Measurements from ENCODE around the gene COLEC12.

The COLEC12 gene

DNA sequence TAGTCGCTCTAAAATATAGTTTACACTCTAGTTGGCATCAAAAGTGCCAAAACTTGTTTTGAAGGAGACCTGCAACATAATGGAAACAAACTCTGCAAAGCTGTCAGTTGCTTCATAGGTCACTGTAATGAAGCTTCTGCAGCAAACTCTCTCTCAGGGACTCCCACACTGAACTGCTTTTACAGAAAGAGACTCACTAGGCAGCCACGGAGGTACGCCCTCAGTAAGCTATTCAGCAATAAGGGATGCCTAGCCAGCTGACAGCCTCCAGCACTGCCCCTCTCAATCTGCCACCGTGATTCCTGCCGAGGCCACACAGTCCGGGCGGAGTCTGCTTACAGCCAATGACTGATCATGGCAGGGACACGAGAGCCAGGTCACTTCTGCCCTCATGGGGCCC is 51.1 kb downstream of the COLEC12 start:
- TF ChIP-seq CTCF (IDR thresholded peaks at IDR 0.05; ENCODE audit: low read depth, low read length, missing control alignments), result no peak
- no peak for DNase-seq (ENCODE audit: extremely low read depth, low read depth)
- no peak overlapping the region for H3K4me3 ChIP-seq (replicated peaks; ENCODE audit: low read depth, low read length)

DNA sequence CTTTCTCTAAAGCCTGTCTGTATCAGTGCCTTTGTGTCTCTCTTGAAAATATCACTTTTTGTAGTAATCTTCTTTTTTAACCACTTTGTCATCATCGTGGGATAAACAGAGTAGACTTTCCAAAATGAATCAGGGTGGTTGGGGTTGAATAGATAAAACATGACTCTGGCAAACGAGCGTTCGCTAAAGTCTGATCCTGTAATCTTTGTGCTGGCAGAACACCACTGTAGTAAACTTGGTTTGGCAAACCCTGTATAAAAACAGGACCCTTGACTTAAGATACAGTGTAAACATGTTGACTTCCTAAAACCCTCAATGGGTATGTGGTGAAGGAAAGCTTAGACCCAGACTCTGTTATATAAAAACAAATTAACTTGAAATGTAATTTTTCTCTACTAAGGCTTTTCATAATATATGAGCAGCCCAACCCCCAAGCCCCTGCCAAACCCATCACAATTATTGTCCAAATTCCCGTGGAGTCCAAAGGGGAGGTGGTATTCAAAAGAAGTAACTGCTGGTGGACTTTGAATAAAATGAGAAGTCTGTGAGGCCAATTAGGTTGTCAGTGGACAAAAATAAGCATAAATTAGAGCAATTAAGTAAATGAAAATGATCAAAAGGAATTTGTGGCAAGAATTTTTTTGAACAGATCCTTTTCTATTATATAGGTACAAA is 52.2 kb downstream of the COLEC12 start:
- DNase-seq (ENCODE audit: extremely low read depth, low read depth), result no peak
- TF ChIP-seq CTCF (IDR thresholded peaks at IDR 0.05; ENCODE audit: low read depth, low read length, missing control alignments), result no peak

GRCh38 chr18:446941-447560 is 53.5 kb downstream of the COLEC12 start:
- H3K4me3 ChIP-seq (replicated peaks; ENCODE audit: low read depth, low read length), result no peak overlapping the region
- DNase-seq (ENCODE audit: extremely low read depth, low read depth), result no peak
- no peak for TF ChIP-seq CTCF (IDR thresholded peaks at IDR 0.05; ENCODE audit: low read depth, low read length, missing control alignments)

More for the DNA sequence above, 52.2 kb downstream of the COLEC12 start:
- no peak overlapping the region for H3K4me3 ChIP-seq (replicated peaks; ENCODE audit: low read depth, low read length)

- no peak for TF ChIP-seq CTCF (IDR thresholded peaks at IDR 0.05; ENCODE audit: low read depth, low read length, missing control alignments)
- no peak for DNase-seq (ENCODE audit: extremely low read depth, low read depth)
- no peak overlapping the region for H3K4me3 ChIP-seq (replicated peaks; ENCODE audit: low read depth, low read length)
Observed at GRCh38 chr18:445055-445454, 55.4 kb downstream of the COLEC12 start.

DNA sequence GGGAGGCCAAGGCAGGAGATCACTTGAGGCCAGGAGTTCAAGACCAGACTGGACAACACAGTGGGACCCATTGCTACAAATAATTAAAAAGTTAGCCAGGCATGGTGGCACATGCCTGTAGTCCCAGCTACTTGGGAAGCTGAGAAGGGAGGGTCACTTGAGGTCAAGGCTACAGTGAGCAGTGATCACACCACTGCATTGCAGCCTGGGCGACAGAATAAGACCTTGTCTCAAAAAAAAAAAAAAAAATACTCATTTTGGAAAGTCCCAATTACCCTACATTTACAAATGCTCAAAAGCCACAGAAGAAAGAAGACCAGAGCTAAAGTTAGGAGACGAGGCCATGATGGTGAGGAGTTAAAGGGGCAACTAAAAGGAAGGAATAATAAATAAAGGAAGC is 61.9 kb downstream of the COLEC12 start:
- no peak overlapping the region for H3K4me3 ChIP-seq (replicated peaks; ENCODE audit: low read depth, low read length)
- no peak for TF ChIP-seq CTCF (IDR thresholded peaks at IDR 0.05; ENCODE audit: low read depth, low read length, missing control alignments)
- DNase-seq (ENCODE audit: extremely low read depth, low read depth), result no peak

- no peak overlapping the region for H3K4me3 ChIP-seq (replicated peaks; ENCODE audit: low read depth, low read length)
- no peak for TF ChIP-seq CTCF (IDR thresholded peaks at IDR 0.05; ENCODE audit: low read depth, low read length, missing control alignments)
- no peak for DNase-seq (ENCODE audit: extremely low read depth, low read depth)
Observed at GRCh38 chr18:435940-436339, 64.6 kb downstream of the COLEC12 start.

All from HFF-Myc (cell line).